GM21526 (cell line): ENCODE data around the gene NOX5.

Experiments
- ATAC-seq: cut with Tn5 transposase; IDR thresholded peaks from one replicate; pipeline ENCODE4 v1.9.1; 2021; ENCODE audit warnings: moderate library complexity; ENCODE audit not compliant: unreplicated experiment, low FRiP score

The NOX5 gene

DNA sequence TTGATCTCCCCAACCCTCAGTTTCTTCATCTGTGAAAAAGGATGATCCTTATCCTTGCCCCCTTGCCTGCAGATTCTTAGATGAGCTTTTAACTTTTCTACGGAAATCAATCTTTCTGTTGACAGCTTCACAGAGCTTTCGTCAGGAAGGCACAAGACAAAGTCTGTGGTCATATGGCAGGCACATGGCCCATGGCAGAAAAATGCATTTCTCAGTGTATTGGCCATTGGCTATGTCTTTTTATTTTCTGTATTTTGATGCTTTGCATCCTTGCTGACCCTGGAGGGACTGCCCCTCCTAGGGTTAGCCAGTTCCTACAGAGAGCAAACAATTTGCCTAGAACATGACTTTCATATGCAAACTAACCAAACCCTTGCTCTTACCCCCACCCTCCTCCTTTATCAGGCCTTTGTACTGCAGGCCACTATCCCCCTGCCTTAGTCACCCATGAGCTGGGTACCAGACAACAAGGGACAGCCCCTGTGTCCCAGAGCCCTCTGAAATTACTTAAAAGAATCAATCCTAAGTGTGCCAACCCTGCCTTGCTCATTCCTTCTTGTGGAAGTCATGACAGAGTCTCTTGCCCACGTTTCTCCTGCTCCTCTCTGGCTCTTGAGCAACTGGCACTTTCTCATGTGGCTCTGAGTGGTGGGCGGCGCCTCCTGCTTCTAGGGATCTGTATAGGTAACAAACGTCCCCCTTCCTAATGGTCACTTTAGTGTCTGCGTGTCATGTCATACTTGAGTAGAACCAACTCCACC lies 24.1 kb upstream of the NOX5 start:
- ATAC-seq: no peak

- no peak for ATAC-seq
These were observed 23.4 kb upstream of the NOX5 start for GRCh38 chr15:68990992-68991500.

DNA sequence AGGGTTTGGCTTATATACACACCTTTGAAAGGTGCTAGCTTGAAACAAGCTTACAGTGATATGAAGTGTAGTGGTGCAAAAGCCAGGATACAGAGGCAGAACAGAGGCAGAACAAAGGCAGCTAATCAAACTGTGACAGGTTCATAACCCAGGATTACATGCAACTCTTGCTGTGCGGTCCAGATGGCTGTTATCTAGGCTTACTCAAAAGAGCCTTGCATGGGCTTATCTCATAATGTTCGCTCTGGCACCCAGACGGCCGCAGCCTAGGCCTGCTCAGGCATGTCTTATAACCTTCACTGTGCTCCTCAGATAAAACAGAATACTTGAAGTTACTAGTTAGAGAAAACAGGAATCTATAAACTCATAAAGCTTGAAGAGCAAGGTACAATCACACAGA lies 22.8 kb upstream of the NOX5 start:
- no peak for ATAC-seq

DNA sequence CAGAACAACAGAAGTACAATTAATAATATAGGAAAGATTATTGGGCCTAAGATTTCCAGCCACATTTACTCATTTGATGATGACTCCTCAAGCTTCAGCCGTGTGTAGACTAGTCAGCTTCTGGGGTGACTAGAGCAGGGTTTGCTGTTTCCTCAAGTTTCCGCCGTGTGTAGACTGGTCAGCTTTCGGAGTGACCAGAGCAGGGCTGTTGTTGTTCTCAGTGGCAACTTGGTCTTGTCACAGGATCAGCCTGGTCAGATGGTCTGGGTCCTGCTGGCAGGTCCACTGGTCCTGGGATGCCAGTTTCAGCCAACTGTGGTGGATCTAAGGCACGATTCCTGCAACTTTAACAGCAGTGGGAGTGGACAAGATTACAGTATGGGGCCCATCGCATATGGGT lies 21.8 kb upstream of the NOX5 start:
- ATAC-seq: no peak

- no peak for ATAC-seq
These were observed 21.2 kb upstream of the NOX5 start for GRCh38 chr15:68993276-68993675.

DNA sequence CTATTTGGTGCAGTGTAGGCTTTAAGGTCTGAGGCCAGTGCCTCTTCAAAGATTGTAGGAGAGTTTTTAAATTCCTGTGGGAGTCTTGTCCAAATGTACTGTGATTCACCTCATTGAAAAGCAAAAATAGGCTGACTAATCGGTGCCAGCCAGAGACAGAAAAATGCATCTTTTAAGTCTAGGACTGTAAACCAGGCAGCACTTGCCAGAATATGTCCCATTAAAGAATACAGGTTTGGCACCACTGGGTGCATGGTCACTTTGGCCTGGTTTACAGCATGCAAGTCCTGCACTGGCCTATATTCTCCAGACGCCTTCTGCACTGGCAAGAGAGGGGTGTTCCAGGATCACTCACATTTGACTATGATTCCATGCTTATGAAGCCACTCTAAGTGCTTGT lies 20.3 kb upstream of the NOX5 start:
- ATAC-seq: no peak

DNA sequence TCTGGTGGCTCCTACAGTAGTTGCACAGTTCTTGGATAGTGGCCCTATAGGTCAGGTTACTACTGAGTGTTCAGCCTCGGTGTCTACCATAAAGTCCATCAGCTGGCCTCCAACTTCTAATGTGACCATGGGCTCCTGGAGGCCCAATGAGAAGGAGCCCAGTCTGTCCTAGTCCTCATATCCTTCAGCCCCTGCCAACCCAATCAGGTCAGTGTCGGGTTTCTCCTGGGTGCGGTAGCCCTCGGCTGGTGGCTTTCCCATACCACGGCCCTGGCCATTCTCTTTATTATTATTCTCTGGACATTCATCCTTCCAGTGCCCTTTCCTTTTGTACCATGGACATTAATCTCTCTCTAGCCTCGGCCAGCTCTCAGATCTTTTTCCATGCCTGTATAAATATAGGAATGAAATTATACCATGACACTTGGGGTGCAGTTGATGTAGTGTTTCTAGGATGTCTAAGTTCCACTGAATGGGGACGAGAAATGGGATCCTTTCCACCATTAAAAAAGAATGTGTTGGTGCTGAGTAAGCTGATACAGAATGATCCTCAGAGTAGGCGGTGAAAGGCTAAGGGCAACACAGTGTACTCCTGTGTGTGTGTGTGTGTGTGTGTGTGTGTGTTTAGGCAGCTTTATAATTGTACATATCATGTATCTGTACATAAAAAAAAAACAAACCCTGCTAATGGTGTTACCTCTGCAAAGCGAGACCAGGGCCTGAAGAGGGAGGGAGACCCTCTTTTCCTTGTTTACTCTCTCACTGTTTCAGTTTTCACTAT lies 19.3 kb upstream of the NOX5 start:
- ATAC-seq: no peak

- no peak for ATAC-seq
These were observed 17.4 kb upstream of the NOX5 start for GRCh38 chr15:68997050-68997449.

DNA sequence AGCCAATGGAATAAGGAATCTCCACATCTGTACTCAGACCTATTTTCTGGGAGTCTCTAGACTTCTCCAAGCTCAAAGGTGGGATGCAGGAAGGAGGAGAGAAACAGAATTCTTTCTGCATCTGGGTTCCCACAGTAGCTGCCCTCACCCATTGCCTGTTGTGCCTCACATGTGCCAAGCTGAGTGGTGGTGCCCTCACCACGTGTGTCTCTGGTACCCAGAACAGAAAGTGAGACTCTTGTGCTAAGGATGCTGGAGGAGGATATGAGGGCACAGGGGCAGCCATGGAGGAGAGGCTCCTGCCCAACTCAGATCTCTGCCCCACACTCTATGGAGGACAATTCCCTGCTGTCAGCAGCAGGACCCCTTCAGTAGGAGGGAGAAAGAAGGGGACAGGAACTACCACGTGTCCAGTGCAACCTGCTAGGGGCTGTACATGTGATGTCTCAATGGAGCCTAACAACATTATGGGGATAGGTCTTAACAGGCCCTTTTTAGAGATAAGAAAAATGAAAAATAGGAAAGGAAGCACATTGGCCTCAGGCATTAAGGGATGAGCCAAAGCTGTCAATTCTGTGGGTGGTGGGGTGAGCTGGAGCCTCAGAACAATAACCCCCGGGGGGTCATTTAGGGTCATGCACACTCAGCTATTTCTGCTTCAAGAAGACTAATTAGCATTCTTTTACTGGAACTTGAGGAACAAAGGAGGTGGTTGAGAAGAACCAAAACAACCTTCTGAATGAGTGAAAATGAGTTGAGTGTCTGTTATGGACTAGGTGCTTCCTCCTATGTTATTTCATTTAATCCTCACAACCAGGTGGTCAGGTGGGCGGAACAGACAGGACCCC lies 16.3 kb upstream of the NOX5 start:
- ATAC-seq: no peak

- no peak for ATAC-seq
These were observed 15.4 kb upstream of the NOX5 start for GRCh38 chr15:68999091-68999490.

GRCh38 chr15:69000091-69000490 lies 14.4 kb upstream of the NOX5 start:
- no peak for ATAC-seq

DNA sequence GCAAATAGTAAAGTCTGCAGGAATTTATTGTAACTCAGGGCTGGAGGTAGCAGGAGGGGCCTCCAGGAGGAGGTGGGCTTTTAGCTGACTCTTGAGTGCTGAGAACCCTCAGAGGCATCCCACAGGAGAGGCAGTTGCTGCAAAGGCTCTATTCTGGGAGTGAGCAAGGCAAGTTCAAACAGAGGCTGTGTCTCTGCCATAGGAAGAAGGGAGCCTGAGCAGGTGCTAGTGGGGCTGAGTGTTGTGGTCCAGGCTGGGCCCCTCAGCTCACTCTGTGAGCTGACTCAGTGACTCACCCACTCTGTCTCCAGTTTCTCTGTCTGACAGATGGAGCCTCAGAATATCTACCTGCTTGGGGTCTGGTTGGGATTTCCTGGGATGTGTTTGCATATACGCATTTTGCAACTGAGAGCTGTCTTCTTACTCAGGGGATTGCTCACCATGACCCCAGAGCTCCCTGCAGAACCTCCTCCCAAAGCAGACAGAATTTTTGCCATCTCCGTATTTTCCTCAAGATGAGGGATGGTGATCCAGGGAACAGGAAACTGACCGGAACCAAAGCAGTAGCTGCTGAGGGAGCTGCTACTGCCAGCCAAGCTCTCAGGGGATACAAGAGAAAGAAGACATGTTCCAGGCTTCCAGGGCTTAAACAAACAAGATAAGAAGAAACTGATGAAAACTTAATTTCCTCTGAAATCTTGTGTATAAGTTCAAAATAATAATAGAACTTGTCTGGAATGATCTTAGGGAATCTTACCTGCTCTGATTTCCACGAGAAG lies 13.6 kb upstream of the NOX5 start:
- ATAC-seq: no peak

DNA sequence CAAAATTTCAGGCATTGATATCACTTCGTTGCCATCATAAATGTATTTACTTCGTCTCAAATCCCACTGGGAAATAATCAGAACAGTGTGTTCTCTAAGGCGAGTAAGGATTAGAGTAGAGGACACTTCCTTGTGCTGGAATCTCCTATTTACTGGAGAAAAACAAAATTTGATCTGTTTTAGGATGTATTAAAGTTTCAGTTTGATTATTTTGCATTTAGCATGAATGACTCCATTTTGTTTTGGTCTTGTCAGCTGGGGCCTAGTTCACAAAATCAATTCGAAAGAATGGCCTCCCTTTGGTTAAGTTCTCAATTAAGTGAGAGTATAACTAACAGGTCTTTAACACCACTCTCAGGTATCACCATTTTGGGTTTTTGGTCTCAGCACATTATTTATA lies 11.7 kb upstream of the NOX5 start:
- no peak for ATAC-seq

DNA sequence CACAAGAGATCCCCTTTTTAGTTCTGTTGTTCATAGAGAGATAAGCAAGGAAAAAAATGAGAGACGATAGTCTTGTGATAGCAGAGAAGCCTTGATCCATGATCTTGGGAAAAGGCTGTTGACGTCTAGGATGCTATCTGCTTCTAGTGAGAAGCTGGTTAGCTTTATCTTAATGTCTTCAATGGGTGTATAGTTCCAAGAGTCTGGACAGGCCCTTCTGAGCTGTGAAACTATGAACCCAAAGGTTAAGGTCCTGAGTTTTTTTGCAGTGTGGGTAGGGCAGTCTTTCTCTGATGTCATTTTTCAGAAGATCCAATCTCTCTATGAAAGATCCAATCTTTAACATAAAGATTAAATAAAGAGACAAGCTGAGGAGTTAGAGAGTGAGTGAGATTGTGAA lies 10.5 kb upstream of the NOX5 start:
- ATAC-seq: no peak

GRCh38 chr15:69008056-69008455 lies 6.4 kb upstream of the NOX5 start:
- no peak for ATAC-seq

DNA sequence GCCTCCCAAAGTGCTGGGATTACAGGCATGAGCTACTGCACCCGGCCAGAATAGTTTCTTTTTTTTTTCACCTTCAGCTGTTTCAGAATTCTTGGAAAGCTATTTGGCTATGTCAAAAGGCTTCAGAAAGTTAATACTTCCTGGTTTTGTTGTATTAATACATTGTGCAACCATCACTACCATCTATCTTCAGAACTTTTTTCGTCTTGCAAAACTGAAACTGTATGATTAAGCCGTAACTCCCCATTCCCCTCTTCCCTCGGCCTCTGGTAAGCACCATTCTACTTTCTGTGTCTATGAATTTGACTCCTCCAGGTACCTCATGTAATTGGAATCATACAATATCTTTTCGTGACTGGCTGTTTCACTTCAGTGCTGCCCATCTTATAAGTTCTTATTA lies 5.2 kb upstream of the NOX5 start:
- no peak for ATAC-seq

GRCh38 chr15:69011641-69012040 lies 2.9 kb upstream of the NOX5 start:
- ATAC-seq: no peak

DNA sequence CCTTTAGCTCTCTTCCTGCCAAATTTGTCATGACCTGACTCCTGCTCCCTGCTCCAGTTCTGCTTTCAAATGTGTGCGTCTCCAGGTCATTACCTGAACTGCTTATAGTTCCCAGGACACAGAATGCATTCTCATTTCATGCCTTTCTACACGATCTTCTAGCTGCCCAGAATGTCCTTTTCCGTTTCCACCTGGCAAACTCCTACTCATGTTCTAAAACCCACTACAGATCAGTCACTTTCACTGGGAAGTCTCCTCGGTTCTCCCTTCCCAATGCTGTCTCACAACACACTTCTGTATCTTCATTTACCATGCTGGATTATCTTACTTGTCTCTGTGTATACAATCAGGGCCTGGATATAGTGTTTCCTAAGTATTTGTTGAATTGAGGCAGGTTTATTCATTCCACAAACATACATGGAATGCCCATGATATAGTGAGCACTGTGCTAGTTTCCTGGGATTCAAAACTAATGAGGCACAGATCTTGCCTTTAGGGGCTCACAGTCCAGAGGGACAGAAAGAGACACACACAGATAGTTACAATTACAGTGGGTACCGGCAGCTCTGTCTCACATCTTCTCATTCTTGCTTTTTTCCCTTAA lies 1.6 kb upstream of the NOX5 start:
- ATAC-seq: no peak

DNA sequence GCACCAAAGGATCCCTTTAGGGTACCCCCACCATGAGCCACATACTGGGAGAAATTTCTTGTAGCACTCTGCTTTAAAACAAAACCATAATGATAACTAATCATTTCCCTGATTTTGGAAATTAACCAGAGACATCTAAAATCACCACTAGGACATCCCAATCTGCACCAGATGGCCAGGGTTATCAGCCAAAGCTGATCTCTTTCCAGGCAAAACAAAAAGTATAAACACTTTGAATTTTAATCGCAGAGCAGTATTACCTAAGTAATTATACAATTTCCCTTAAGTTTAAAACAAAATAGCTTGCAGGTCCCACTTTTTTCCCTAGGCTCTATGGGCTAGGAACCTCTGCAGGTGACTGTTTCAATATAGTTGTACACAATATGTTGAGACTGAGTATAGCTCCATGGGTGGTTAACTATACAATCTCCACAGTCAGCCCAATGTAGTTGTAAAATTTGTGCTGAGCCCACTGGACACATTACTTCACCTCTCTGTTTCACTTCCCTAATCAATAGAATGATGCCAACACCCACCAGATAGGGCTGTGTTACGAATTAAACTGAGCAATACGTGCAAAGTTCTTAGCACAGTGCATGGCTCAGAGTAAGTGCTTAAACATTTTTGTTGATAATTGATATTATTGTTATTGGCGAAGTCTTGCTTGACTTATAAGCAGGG lies 629 bp upstream of the NOX5 start:
- ATAC-seq: no peak
